Motor neuron (in vitro differentiated cells): ENCODE measurements around the gene DLGAP4. TPM values are rescaled to one million over a fixed set of nuclear protein-coding genes. Genes with fewer than 3 reads are reported as not detected.
A peak's percentile ranks its signal among the peaks of the same experiment; 100 is the strongest.

Experiments
- ATAC-seq, 8 experiments: fragments of 200-7000 bp; cut with Tn5 transposase; replicated peaks in 6 of 8; 2 replicates each; pipeline ENCODE4 v1.8.0; 2021; ENCODE audit warnings: mild to moderate bottlenecking in 8 of 8, moderate library complexity in 8 of 8
- H3K27ac ChIP-seq, 2 donors: fragments of 250-450 bp; sonication (Bioruptor Pico); 2 replicates each; pipeline ENCODE4 v1.9.0; 2021; ENCODE audit warnings: antibody characterized with exemption in 2 of 2, mild to moderate bottlenecking in 2 of 2, moderate library complexity in 1 of 2
- H3K4me1 ChIP-seq, 2 donors: fragments of 250-450 bp; sonication (Bioruptor Pico); replicated peaks in 1 of 2; 2 replicates each; pipeline ENCODE4 v1.6.1; 2021; ENCODE audit warnings: antibody characterized with exemption in 2 of 2, mild to moderate bottlenecking in 2 of 2, moderate library complexity in 1 of 2
- H3K4me3 ChIP-seq, 5 donors: fragments of 250-450 bp; sonication (Bioruptor Pico); 2 replicates each; pipeline ENCODE4 v1.9.0; 2021; ENCODE audit warnings: antibody characterized with exemption in 5 of 5, mild to moderate bottlenecking in 5 of 5, moderate library complexity in 4 of 5
- WGBS, 10 experiments: fragments of 450-650 bp; shearing (Covaris generic); methylation state at CpG; one replicate each; pipeline ENCODE4 v1.0.0; 2022; 5-methylcytosine and 5-hydroxymethylcytosine counted together
- in situ Hi-C, 9 experiments: fragments of 400-800 bp; cut with MboI; loops; one replicate each; pipeline ENCODE4 v1.15.0; 2021; ENCODE audit warnings: low sequenced_read_pairs in 9 of 9, low pct_unique_long_range_greater_than_20kb in 2 of 9; ENCODE audit not compliant: unreplicated experiment in 9 of 9
- total RNA-seq, 8 experiments: library from RNA; unstranded; fragments of 300-600 nt; gene quantifications; 2 replicates each; pipeline versions ENCODE4 v1.2.3 to v1.2.4, GENCODE V29; 2022

Gene DLGAP4
- total RNA-seq, 8 experiments from 2014 or later: 13.3 to 51.8 (median 40.0) TPM

- Histone ChIP-seq H3K27ac (no peak overlapping the region), H3K4me3 (no peak overlapping the region), H3K4me1 (no peaks in the 10 kb centered on the region)
- in situ Hi-C loops: no loop called here
- 0 to 100% (median 69%) methylated on average over 1 to 8 of the region's 9 CpGs; no CpG with 5 or more reads in 3 of the 10 experiments for WGBS, 10 experiments
- no peak for ATAC-seq
These were observed 57.0 kb downstream of the DLGAP4 start for GRCh38 chr20:36362978-36363713.

GRCh38 chr20:36364506-36364905 lies 58.4 kb downstream of the DLGAP4 start:
- in situ Hi-C loops: no loop called here
- 0 to 100% (median 68%) methylated on average over 1 to 3 of the region's 4 CpGs; no CpG with 5 or more reads in 4 of the 10 experiments for WGBS, 10 experiments
- H3K4me3 ChIP-seq: no peak overlapping the region
- ATAC-seq: no peak
- H3K27ac ChIP-seq: no peak overlapping the region
- H3K4me1 ChIP-seq: no peaks in the 10 kb centered on the region

GRCh38 chr20:36366623-36367369 lies 60.7 kb downstream of the DLGAP4 start:
- WGBS, 10 experiments: 16 to 100% (median 84%) methylated on average over 1 to 11 of the region's 16 CpGs; no CpG with 5 or more reads in 2 of the 10 experiments
- H3K4me3 ChIP-seq: no peak overlapping the region
- ATAC-seq: peak in 1 of 8 experiments; percentile 36
- H3K4me1 ChIP-seq: no peaks in the 10 kb centered on the region
- no peak overlapping the region for H3K27ac ChIP-seq
- in situ Hi-C loops: no loop called here

GRCh38 chr20:36367370-36367745 lies 61.2 kb downstream of the DLGAP4 start:
- no peak for ATAC-seq
- no peaks in the 10 kb centered on the region for H3K4me1 ChIP-seq
- WGBS, 10 experiments: 40 to 52% methylated on average over 2 to 3 of the region's 4 CpGs; no CpG with 5 or more reads in 8 of the 10 experiments
- H3K27ac ChIP-seq: no peak overlapping the region
- no peak overlapping the region for H3K4me3 ChIP-seq
- in situ Hi-C loops: no loop called here

- peak in 1 of 8 experiments; percentile 59 for ATAC-seq
- Histone ChIP-seq H3K4me1 (no peaks in the 10 kb centered on the region), H3K27ac (no peak overlapping the region), H3K4me3 (no peak overlapping the region)
- 27 to 80% (median 62%) methylated on average over 1 to 6 of the region's 12 CpGs; no CpG with 5 or more reads in 2 of the 10 experiments for WGBS, 10 experiments
- in situ Hi-C loops: no loop called here
These were observed 62.0 kb downstream of the DLGAP4 start for GRCh38 chr20:36367907-36368799.

GRCh38 chr20:36368869-36369268 lies 62.7 kb downstream of the DLGAP4 start:
- in situ Hi-C loops: no loop called here
- ATAC-seq: no peak

GRCh38 chr20:36369739-36370138 lies 63.6 kb downstream of the DLGAP4 start:
- Histone ChIP-seq H3K27ac (no peak overlapping the region), H3K4me3 (no peak overlapping the region), H3K4me1 (no peaks in the 10 kb centered on the region)
- ATAC-seq: no peak
- in situ Hi-C loops: no loop called here
- 0 to 78% (median 57%) methylated on average over 1 to 3 of the region's 3 CpGs; no CpG with 5 or more reads in 1 of the 10 experiments for WGBS, 10 experiments

More at GRCh38 chr20:36368869-36369268, 62.7 kb downstream of the DLGAP4 start:
- Histone ChIP-seq H3K27ac (no peak overlapping the region), H3K4me1 (no peaks in the 10 kb centered on the region), H3K4me3 (no peak overlapping the region)
- WGBS, 10 experiments: 18 to 93% (median 81%) methylated on average over 2 to 8 of the region's 14 CpGs; no CpG with 5 or more reads in 4 of the 10 experiments

- WGBS, 10 experiments: 10 to 85% (median 80%) methylated on average over 1 to 7 of the region's 15 CpGs; no CpG with 5 or more reads in 2 of the 10 experiments
- no peak overlapping the region for H3K4me3 ChIP-seq
- no peaks in the 10 kb centered on the region for H3K4me1 ChIP-seq
- ATAC-seq: peak in 2 of 8 experiments; percentile 49 to 53
- in situ Hi-C loops: no loop called here
- no peak overlapping the region for H3K27ac ChIP-seq
These were observed 65.1 kb downstream of the DLGAP4 start for GRCh38 chr20:36370991-36371790.

GRCh38 chr20:36372666-36373065 lies 66.5 kb downstream of the DLGAP4 start:
- Histone ChIP-seq H3K4me3 (no peak overlapping the region), H3K27ac (no peak overlapping the region), H3K4me1 (no peaks in the 10 kb centered on the region)
- in situ Hi-C loops: no loop called here
- no peak for ATAC-seq
- WGBS, 10 experiments: 10 to 83% (median 51%) methylated on average over 1 to 7 of the region's 7 CpGs

- in situ Hi-C loops: no loop called here
- 0 to 83% (median 41%) methylated on average over 1 of the region's 1 CpG; no CpG with 5 or more reads in 4 of the 10 experiments for WGBS, 10 experiments
- no peak overlapping the region for H3K4me3 ChIP-seq
- no peak for ATAC-seq
- no peaks in the 10 kb centered on the region for H3K4me1 ChIP-seq
- H3K27ac ChIP-seq: no peak overlapping the region
These were observed 67.0 kb downstream of the DLGAP4 start for GRCh38 chr20:36373089-36373488.

- Histone ChIP-seq H3K4me3 (no peak overlapping the region), H3K27ac (no peak overlapping the region), H3K4me1 (no peaks in the 10 kb centered on the region)
- in situ Hi-C loops: no loop called here
- WGBS, 10 experiments: 0 to 76% (median 50%) methylated on average over 1 to 3 of the region's 4 CpGs; no CpG with 5 or more reads in 5 of the 10 experiments
- ATAC-seq: no peak
These were observed 68.9 kb downstream of the DLGAP4 start for GRCh38 chr20:36374995-36375394.
